Effector CD8-positive, alpha-beta T cell (primary cell): ENCODE measurements around the gene GNA14.
"Not testable (repeated sequence)": the region's sequence is repeated elsewhere in the genome, so short reads cannot be mapped to it uniquely, and the experiment has no call there.

Source experiments
- DNase-seq: peaks from one replicate; lab custom pipeline; 2025; lab: John Stamatoyannopoulos, UW

Gene GNA14

DNA sequence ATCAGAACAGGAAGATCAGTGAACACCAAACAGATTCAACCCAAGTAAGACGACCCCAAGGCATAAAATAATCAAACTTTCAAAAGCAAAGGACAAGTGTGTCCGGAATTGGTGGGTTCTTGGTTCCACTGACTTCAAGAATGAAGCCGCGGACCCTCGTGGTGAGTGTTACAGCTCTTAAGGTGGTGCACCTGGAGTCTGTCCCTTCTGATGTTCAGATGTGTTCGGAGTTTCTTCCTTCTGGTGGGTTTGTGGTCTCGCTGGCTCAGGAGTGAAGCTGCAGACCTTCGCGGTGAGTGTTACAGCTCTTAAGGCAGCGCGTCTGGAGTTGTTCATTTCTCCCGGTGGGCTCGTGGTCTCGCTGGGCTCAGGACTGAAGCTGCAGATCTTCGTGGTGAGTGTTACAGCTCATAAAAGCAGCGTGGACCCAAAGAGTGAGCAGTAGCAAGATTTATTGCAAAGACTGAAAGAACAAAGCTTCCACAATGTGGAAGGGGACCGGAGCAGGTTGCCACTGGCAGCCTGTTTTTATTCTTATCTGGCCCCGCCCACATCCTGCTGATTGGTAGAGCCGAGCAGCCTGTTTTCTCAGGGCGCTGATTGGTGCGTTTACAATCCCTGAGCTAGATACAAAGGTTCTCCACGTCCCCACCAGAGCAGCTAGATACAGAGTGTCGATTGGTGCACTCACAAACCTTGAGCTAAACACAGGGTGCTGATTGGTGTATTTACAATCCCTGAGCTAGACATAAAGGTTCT is 158.5 kb downstream of the GNA14 start:
- not testable (repeated sequence) for DNase-seq

DNA sequence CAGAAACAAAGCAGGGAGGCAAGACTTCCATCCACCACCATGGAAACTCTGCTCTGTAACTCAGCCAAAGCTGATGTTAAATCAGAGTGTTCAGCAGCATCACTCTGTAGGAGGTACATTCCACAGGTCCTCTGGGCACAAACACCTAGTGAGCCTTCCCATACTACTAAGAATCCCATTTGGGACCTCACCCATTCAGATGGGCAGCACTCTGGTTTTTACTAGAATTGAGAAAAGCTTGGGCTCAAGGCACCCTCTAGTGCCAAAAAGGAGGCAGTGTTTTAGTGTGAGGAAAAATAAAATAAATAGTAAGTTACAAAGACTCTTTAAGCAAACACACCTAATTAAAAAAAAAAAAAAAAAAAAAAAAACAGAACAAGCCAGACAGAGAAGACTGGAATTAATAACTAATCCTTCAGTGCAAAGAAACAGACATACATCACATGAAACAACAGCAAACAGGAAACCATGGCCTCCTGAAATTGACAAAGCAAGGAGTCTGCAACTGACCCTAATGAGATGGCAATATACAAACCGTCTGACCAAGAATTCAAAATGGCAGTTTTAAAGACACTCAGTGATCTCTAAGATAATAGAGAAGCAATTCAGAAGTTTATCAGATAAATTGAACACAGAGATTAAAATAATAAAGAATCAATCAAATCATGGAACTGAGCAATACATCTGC is 159.5 kb downstream of the GNA14 start:
- DNase-seq: no peak

DNA sequence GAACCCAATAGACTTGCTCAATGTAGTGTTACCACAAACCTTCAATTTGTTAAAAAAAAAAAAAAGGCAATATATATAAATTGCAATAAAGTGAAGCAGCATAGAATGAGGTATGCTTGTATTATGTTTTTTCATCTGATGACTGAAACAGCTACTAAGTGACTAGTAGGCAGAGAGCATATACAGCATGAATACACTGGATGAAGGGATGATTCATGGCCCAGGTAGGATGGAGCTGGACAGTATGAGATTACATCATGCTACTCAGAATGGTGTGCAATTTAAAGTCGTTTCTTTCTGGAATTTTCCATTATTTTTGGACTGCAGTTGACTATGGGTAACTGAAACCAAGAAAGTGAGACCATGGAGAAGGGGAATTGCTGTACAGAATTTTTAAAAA is 161.2 kb downstream of the GNA14 start:
- DNase-seq: no peak

DNA sequence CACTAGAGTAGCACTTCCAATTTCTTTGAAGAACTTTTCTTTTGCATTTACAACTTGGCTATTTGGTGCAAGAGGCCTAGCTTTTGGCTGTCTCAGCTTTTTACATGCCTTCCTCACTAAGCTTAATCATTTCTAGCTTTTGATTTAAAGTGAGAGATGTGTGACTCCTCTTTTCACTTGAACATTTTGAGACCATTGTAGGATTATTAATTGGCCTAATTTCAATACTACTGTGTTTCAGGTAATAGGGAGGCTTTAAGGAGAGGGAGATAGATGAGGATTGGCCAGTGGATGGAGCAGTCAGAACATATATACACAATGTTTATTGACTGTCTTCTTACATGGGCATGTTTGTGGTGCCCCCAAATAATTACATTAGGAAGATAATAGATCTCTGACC is 161.7 kb downstream of the GNA14 start:
- no peak for DNase-seq

DNA sequence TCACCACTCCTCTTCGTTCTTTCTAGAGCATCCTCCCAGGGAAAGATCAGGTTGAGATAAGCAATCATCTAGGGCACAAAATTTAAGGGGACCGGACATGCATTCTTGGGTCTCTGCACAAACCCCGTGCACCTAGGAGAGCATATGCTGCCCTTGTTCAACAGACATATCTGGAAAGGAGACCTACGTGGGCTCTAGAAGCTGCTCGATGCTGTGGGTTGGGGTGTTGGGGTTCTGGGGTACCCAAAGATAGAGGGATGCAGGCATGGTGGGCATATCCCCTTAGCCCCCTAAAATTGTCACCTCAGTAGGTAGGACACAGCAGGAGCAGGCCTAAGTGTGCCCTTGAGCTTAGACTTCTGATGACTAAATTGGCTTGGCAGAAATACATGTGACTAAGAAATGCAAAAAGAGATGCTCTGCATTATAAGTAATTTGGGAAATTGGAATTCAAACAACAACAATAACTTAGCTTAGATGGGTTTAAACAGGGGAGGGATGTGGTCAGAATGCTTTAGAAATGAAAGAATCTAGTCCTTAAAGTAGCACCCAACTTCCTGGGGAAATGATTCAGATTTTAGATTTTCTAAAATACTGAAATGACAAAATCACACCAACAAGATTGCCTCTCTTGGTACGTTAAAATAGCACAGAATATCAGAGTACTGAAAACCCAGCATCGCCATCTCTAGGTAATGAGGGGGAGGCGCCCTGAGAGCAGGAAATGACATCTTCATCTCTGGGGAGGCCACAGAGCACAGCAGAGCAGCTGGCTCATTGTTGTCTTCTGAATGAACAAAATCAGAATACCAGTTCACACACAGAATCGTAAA is 172.3 kb downstream of the GNA14 start:
- DNase-seq: no peak

DNA sequence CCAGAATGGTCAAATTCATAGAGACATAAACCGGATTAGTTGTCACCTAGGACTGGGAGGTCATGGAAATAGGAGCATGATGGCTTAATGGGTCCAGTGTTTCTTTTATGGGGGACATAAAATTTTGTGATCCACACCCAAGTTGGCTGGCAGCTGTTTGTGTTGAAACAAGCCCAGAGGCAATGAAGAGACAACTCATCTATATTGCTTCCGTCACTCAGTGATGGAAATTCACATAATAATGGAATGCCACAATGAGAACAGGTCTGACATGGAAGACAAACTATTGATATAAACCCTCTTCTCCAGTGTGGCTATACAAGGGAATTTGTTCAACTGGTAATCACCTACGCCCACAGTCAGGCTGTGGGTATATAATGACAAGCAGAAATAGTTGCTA is 173.2 kb downstream of the GNA14 start:
- no peak for DNase-seq

DNA sequence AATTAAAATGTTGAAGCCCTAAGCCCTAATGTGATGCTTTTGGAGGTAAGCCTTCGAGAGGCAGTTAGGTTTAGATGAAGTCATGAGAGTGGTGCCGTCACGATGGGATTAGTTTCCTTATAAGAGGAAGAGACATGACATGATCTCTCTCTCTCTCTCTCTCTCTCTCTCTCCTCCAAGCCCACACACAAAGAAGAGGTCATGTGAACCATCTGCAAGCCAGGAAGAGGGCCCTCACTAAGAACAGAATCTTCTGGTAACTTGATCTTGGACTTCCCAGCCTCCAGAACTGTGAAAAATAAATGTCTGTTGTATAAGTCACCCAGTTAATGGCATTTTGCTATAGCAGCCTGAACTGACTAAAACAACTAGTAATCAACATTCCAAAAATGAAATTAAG is 175.5 kb downstream of the GNA14 start:
- no peak for DNase-seq

DNA sequence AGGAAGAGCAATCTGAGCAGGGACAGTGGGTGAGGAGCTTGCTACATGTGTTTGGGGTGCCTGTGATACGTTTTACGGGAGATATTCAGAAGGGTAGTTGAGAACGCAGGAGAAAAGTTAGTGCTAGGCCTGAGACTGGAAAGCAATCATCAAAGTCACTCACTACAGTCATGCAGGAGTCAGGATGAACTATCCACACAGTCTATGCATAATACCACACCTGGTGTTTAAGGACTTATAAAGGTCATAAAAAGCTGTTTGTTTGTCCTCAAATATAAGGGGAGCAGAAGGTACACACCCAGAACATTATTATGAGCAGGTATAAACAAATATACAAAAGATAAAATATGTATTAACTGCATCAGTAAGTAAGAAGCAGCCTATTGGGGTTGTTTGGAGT is 176.6 kb downstream of the GNA14 start:
- DNase-seq: no peak

DNA sequence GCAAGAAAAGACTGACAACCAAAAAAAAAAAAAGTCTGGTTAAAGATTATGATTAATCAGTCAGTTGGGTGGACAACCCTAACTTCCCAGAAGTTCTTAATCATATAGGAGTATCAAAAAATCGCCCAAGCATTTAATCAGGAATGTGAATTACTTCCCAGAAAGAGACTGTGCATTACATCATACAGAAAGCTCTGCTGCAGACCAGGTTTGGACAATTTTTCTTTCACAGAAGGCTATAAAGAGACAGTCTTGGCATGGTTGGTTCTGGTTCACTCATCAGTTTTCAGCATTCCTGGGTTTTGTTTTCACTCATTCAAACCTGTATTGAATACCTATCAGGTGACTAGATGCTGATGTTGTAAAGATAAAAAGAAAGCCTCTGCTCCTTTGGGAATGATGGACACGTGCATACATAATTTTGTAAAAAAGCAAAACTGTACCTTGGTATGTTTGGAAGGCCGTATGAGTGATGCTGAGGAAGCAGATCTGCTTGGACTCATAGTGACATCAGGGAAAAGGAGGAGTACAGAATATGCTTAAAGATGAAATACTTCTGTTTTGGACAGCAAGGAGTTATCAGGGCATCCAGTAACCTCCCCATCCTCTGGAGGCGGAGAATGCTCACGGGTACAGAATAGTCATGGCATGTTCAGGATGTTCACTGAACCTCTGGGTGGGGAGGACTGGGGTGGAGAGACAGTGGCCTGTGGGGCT is 178.4 kb downstream of the GNA14 start:
- DNase-seq: no peak

DNA sequence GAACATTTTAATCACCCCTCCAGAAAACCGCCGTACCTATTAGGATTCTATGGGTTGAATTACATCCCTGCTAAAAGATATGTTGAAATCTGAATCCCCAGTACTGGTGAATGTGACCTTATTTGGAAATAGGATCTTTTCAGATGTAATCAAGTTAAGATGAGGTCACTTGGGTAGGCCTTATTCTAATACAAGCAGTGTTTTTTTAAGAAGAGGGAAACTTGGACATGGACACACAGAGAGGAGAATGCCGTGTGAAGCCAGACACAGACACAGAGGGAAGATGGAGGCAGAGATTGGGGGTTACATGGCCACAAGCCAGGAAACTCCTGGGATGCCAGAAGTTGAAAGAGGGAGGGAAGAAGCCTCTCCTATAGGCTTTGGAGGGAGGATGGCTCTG is 183.5 kb downstream of the GNA14 start:
- no peak for DNase-seq

DNA sequence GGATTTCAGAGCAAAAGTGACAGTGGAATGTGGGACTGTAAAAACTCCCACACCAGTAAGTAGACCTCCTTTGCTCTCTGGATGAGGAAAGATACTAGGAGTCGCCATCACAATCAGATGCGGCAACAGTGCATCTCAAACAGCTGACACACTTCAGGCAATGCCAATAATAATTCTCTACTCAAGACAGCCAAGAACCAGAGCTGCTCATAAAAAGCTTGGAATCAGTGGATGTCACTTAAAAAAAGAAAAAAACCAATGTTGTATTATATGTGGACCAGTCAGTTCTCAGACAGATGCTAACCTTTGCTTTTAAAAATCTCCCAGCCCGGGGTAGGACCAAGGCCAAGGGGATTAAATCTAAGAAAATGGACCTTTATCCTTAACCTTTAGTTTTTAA is 185.0 kb downstream of the GNA14 start:
- no peak for DNase-seq

DNA sequence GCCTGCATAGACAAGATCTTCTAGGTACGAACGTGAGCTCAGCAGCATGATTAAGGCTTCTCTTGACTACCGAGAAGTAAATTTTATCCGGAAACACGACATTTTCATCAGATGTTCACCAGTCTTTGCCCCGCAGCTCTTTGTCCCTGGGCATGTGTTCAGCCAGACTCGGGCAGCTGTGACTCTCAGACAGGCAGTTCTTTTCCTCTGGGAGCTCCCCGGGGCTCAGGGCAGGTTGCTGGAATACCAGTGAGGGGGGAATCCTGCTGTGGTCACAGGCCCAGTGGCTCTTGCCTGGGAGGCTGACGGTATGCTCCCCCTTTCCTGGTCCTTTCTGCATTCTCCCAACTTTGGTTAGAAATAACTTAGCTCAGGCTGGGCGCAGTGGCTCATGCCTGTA is 186.1 kb downstream of the GNA14 start:
- no peak for DNase-seq

DNA sequence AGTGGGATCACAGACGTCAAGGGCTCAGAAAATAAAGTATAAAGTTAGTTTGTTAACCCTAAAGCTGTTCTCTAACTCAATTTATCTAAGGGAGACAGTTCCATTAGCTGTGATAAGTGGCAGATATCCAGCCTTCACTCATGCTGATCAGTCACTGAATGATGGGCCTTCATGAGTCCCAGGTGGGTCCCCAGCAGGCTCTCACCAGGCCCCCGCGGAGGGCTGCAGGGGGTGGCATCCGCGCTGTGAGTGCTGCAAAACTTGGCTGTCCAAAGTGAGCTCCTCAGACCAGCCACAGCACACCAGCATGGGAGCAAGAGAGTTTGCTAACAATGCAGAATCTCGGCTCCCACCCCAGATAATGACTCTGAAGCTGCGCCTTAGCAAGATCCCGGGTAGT is 187.2 kb downstream of the GNA14 start:
- no peak for DNase-seq

DNA sequence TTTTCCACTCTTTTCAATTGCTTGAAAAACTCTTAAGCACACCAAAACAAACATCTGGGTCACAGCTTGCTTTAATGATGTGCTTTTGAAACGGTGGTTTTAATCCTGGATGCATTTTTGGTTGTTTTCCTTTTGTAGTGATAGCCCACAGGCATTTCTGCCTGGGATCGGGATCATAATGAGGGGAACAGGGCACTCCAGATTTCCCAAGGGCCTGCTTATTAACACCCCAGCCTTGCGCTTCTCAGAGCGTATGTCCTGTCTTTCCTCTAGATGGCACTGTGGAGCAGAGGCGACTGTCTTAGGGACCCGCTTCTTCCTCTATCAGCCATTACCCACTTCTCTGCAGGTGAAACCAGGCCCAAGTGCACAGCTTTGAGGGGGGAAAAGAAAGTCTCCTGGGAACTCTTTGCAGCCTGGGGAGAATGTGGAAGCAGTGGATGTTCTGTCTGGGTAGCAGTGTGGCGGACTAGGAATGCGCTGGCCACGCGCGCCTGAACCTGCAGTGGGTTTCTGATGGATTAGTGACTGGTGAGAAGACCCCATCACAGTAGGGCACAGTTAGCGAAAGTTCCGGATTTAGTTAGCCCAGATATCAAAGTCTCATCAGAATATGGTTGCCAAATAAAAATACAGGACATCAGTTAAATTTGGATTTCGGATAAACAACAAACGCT is 190.1 kb downstream of the GNA14 start:
- DNase-seq: peak; percentile 25

DNA sequence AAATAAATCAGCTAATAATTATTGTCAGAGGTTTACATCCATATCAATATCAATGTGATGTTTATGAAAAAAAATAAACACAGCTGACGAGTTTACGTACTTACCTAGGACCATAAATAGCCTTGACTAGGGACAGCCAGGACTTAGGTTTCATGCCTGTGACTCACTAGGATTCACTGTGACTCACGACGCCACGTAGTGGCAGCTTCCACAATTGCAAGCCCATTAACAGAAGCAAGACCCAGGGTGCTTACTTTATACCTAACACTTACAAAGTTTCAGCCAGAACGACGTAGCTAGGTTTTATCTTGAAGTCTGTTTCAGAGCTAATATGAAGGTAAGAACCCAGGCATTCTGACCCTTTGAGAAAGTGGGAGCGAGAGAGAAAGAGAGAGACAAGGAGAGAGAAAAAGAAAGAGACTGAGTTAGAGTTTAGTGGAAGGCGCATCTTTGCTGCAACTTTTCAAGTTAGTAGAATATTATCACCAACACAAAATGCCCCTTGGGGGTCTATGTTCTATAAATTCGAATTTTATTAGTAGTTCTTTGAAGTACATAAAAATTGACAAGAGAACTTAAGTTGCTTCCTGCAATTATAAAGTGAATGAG is 191.2 kb downstream of the GNA14 start:
- DNase-seq: peak; percentile 59

DNA sequence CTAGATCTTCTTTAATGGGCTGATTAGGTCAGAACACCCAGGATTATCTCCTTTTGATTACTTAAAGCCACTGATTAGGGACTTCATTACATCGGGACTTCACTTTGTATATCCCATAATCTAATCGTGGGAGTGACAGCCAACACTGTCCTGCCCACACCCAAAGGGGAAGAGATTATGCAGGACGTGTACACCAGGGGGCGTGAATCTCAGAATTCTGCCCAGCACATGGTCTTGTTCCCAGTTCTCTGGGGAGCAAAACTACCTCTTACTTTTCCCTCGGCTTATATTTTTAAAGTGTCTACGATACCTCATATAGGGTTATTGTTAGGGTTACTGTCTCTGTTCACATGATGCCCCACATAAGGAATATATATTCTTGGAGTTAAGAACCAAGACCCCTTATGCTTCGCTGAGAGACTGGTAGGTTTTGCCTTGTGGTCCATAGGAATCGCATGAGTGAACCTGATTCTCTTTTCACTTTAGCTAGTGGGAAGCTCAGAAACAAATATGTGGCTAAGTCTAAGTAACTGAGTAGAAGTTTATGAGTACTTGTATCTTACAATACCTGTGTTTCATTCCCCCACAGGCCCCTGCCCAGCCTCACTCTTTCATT is 192.7 kb downstream of the GNA14 start:
- DNase-seq: no peak

DNA sequence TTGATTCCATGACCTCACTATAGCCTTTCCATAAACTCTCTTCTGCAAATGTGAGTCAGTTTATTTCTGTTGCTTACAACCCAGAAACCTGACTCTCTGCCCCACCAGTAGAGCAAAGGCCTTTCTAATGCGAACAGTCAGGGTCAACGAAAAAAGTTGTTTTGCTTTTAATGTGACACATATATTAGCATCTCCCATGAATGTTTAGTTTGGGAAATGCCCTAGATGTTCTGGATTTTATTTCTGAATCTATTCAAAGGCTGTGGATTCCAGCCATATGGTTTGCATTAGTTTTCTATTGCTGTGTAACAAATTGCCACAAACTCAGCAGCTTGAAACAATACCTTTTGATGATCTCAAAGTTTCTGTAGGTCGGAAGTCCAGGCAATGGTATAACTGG is 193.5 kb downstream of the GNA14 start:
- no peak for DNase-seq

DNA sequence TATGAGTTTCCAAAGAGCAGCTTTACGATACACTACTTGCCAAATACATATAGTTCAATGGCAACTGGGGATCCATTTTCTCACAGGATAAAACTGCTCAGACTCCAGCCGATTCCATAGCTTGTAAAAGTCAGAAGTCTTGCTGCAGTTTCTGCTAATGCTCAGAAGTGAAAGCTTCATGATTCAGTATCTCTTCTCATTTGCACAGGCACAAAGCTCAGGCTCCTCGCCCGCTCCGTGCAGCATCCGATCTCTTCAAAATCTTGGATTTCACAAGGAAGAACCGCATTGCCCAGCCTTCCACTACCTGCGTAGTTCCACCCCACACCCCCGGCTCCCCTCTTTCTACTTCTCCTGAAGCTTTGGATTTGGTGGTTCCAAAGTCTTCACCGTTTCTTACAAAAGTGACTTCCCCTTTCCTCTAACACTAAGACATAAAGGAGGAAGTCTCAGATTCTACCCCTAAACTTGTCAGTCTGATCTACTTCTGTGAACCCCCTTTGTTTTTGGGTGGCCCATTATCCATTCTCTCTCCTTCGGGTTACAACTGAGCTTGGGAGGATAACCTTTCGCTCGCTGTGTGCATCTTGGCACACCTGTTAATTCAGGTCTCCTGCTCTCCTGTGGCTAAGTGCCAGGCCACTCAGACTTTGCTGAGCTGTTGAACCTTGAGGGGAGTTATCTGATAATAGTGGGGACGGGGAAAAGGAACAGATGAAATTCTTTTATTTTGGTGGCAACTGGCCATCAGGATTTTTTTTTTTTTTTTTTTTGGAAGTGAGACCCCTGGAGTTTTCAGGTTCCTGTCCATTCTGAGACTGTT is 194.1 kb downstream of the GNA14 start:
- no peak for DNase-seq

DNA sequence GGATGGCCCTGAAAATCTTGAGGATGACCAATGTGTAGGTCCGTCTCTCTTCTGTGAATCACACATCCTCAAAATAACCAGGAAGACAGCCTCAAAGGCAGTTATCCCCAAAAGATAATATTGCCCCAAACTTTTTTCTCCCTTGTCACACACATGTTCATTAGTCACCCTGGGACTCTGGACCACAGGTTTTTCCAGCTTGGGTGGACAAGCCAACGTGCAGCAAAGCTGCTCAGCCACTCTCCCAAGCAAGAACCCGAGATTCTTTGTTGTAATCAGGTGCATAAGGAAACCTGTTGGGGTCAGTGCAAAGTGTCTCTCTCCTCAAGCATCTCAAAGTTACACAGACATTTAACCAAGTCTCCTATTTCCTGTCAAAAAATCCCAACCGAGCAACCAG is 196.6 kb downstream of the GNA14 start:
- DNase-seq: no peak

DNA sequence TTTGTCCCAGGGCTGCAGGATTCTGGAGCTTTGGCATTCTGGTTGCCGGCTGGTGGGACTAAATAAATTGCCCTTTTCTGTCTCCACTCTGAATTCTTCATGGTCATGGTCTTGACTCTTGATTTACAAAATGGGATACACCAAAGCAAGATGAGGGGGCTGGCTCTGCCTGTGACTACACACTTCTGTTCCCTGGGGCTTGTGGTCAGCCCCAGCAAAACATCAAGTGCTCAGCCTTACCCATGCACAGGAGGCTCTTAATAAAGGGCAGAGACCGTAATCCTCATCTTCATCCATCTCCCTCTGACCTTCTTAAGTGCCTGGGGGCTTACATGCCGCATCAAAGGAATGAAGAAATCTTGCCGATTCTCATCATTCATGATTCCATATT is 198.0 kb downstream of the GNA14 start:
- no peak for DNase-seq
